ENCODE results near the gene CAD. TPM values are rescaled to one million over a fixed set of nuclear protein-coding genes. Genes with fewer than 3 reads are reported as not detected.

Gene CAD
- total and polyA plus RNA-seq, 2 donors (not counting 1 experiment from before 2014, with no cell fraction given), result 11.9 to 32.0 TPM

GRCh38 chr2:27225526-27225925 lies 8.4 kb downstream of the CAD start:
- no peaks in the 10 kb centered on the region for H3K79me2 ChIP-seq (ENCODE audit: control insufficient read depth, insufficient read depth, low read length)
- no peaks in the 10 kb centered on the region for H3K27me3 ChIP-seq (ENCODE audit: control insufficient read depth, insufficient read depth, low read length)
- H3K4me1 ChIP-seq (ENCODE audit: control insufficient read depth, extremely low read depth, insufficient read depth, low read length), result no peaks in the 10 kb centered on the region
- no peaks in the 10 kb centered on the region for H4K20me1 ChIP-seq (ENCODE audit: control insufficient read depth, extremely low read depth, insufficient read depth, low read length)
- no peak overlapping the region for H2AFZ ChIP-seq (ENCODE audit: low read length)
- peaks cover 21% of the 10 kb centered on the region for H3K36me3 ChIP-seq (ENCODE audit: control insufficient read depth, insufficient read depth, low read length)
- no peaks in the 10 kb centered on the region for H3K9me3 ChIP-seq (ENCODE audit: control insufficient read depth, insufficient read depth, low read depth, low read length)
- TF ChIP-seq CTCF (conservative IDR thresholded peaks at IDR 0.05 in 1 of 2, IDR thresholded peaks at IDR 0.05 in 1 of 2; ENCODE audit: low read depth in 1 of 2, low read length in 2 of 2) (no peak), EZH2 (IDR thresholded peaks at IDR 0.05; ENCODE audit: low read length, missing control alignments) (no peak)
- H3K4me3 ChIP-seq (replicated peaks in 1 of 4; ENCODE audit: control extremely low read depth in 1 of 4, insufficient read depth in 1 of 4, low read depth in 3 of 4, low read length in 4 of 4), result no peak overlapping the region
- no peak for DNase-seq (ENCODE audit: low read depth in 2 of 2)
- H3K4me2 ChIP-seq (ENCODE audit: extremely low read depth, insufficient read depth, low read length), result no peak overlapping the region
- H3K9ac ChIP-seq (ENCODE audit: insufficient read depth, low read length), result no peak overlapping the region
- no peak overlapping the region for H3K27ac ChIP-seq (ENCODE audit: insufficient read depth, low read length)

GRCh38 chr2:27227501-27227900 lies 10.3 kb downstream of the CAD start:
- Histone ChIP-seq H3K4me1 (ENCODE audit: control insufficient read depth, extremely low read depth, insufficient read depth, low read length) (no peaks in the 10 kb centered on the region), H3K9ac (ENCODE audit: insufficient read depth, low read length) (no peak overlapping the region), H3K36me3 (ENCODE audit: control insufficient read depth, insufficient read depth, low read length) (peaks cover 24% of the 10 kb centered on the region), H3K4me3 (replicated peaks in 1 of 4; ENCODE audit: control extremely low read depth in 1 of 4, insufficient read depth in 1 of 4, low read depth in 3 of 4, low read length in 4 of 4) (no peak overlapping the region), H3K79me2 (ENCODE audit: control insufficient read depth, insufficient read depth, low read length) (no peaks in the 10 kb centered on the region), H3K27me3 (ENCODE audit: control insufficient read depth, insufficient read depth, low read length) (no peaks in the 10 kb centered on the region), H4K20me1 (ENCODE audit: control insufficient read depth, extremely low read depth, insufficient read depth, low read length) (no peaks in the 10 kb centered on the region), H3K9me3 (ENCODE audit: control insufficient read depth, insufficient read depth, low read depth, low read length) (no peaks in the 10 kb centered on the region), H3K4me2 (ENCODE audit: extremely low read depth, insufficient read depth, low read length) (no peak overlapping the region), H3K27ac (ENCODE audit: insufficient read depth, low read length) (no peak overlapping the region), H2AFZ (ENCODE audit: low read length) (no peak overlapping the region)
- no peak for DNase-seq (ENCODE audit: low read depth in 2 of 2)
- TF ChIP-seq EZH2 (IDR thresholded peaks at IDR 0.05; ENCODE audit: low read length, missing control alignments) (no peak), CTCF (conservative IDR thresholded peaks at IDR 0.05 in 1 of 2, IDR thresholded peaks at IDR 0.05 in 1 of 2; ENCODE audit: low read depth in 1 of 2, low read length in 2 of 2) (no peak)

- TF ChIP-seq EZH2 (IDR thresholded peaks at IDR 0.05; ENCODE audit: low read length, missing control alignments) (no peak), CTCF (conservative IDR thresholded peaks at IDR 0.05 in 1 of 2, IDR thresholded peaks at IDR 0.05 in 1 of 2; ENCODE audit: low read depth in 1 of 2, low read length in 2 of 2) (no peak)
- Histone ChIP-seq H3K4me3 (replicated peaks in 1 of 4; ENCODE audit: control extremely low read depth in 1 of 4, insufficient read depth in 1 of 4, low read depth in 3 of 4, low read length in 4 of 4) (no peak overlapping the region), H3K27ac (ENCODE audit: insufficient read depth, low read length) (no peak overlapping the region), H3K9me3 (ENCODE audit: control insufficient read depth, insufficient read depth, low read depth, low read length) (no peaks in the 10 kb centered on the region), H3K36me3 (ENCODE audit: control insufficient read depth, insufficient read depth, low read length) (peaks cover 29% of the 10 kb centered on the region), H3K9ac (ENCODE audit: insufficient read depth, low read length) (no peak overlapping the region), H3K4me1 (ENCODE audit: control insufficient read depth, extremely low read depth, insufficient read depth, low read length) (no peaks in the 10 kb centered on the region), H2AFZ (ENCODE audit: low read length) (no peak overlapping the region), H4K20me1 (ENCODE audit: control insufficient read depth, extremely low read depth, insufficient read depth, low read length) (no peaks in the 10 kb centered on the region), H3K4me2 (ENCODE audit: extremely low read depth, insufficient read depth, low read length) (no peak overlapping the region), H3K27me3 (ENCODE audit: control insufficient read depth, insufficient read depth, low read length) (no peaks in the 10 kb centered on the region), H3K79me2 (ENCODE audit: control insufficient read depth, insufficient read depth, low read length) (no peaks in the 10 kb centered on the region)
- DNase-seq (ENCODE audit: low read depth in 2 of 2), result no peak
Observed at GRCh38 chr2:27231921-27232320, 14.8 kb downstream of the CAD start.
